Stimulated activated CD8-positive, alpha-beta memory T cell treated with anti-CD3 and anti-CD28 coated beads, Interleukin-15, amount 100 ng/mL, for 4 hours (primary cell): Measurements from ENCODE around the gene ZNF646.
A peak's percentile ranks its signal among the peaks of the same experiment; 100 is the strongest.

Source experiments
- DNase-seq, 2 donors: peaks; one replicate each; pipeline ENCODE4 v3.0.0-alpha.2; 2020; ENCODE audit warnings: low read depth in 2 of 2

Gene ZNF646, protein sequence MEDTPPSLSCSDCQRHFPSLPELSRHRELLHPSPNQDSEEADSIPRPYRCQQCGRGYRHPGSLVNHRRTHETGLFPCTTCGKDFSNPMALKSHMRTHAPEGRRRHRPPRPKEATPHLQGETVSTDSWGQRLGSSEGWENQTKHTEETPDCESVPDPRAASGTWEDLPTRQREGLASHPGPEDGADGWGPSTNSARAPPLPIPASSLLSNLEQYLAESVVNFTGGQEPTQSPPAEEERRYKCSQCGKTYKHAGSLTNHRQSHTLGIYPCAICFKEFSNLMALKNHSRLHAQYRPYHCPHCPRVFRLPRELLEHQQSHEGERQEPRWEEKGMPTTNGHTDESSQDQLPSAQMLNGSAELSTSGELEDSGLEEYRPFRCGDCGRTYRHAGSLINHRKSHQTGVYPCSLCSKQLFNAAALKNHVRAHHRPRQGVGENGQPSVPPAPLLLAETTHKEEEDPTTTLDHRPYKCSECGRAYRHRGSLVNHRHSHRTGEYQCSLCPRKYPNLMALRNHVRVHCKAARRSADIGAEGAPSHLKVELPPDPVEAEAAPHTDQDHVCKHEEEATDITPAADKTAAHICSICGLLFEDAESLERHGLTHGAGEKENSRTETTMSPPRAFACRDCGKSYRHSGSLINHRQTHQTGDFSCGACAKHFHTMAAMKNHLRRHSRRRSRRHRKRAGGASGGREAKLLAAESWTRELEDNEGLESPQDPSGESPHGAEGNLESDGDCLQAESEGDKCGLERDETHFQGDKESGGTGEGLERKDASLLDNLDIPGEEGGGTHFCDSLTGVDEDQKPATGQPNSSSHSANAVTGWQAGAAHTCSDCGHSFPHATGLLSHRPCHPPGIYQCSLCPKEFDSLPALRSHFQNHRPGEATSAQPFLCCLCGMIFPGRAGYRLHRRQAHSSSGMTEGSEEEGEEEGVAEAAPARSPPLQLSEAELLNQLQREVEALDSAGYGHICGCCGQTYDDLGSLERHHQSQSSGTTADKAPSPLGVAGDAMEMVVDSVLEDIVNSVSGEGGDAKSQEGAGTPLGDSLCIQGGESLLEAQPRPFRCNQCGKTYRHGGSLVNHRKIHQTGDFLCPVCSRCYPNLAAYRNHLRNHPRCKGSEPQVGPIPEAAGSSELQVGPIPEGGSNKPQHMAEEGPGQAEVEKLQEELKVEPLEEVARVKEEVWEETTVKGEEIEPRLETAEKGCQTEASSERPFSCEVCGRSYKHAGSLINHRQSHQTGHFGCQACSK (N-terminal part only)

GRCh38 chr16:31073970-31074813, at the start of gene ZNF646, which contains the start of gene ZNF668:
TSS of gene ZNF646 (plus strand) at chr16:31074422. CDS start at chr16:31076325, 1,903 bp downstream.
TSS of gene ZNF668 (minus strand) at chr16:31074240. CDS start at chr16:31064459, 9,781 bp downstream.
- DNase-seq, result peak; percentile 95 to 98

DNA sequence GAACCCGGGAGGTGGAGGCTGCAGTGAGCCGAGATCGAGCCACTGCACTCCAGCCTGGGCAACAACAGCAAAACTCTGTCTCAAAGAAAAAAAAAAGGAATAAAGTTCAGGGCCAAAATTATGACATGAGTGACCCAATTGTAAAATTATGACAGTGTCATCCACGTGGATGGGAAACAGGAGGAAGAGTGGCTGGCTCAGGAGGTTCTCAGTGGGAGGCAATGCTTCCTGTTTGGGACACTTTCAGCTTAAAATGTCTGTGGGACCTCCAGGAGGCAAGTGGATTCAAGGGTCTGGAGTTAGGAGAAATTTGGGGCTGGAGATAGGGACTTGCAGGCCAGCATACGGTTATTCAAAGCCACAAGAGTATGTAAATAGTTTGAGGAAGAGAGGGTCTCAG, 48.9 kb upstream of the ZNF646 start:
- no peak for DNase-seq

- DNase-seq, result no peak
Observed at GRCh38 chr16:31029272-31029671, 45.0 kb upstream of the ZNF646 start.

GRCh38 chr16:31031276-31031675, 42.9 kb upstream of the ZNF646 start:
- no peak for DNase-seq

- DNase-seq, result peak; percentile 94 to 95
Observed at GRCh38 chr16:31032736-31033708, 41.2 kb upstream of the ZNF646 start, which contains the start of gene STX4. TSS of gene STX4 (plus strand) at chr16:31033558. CDS start at chr16:31033806, 248 bp downstream.

DNA sequence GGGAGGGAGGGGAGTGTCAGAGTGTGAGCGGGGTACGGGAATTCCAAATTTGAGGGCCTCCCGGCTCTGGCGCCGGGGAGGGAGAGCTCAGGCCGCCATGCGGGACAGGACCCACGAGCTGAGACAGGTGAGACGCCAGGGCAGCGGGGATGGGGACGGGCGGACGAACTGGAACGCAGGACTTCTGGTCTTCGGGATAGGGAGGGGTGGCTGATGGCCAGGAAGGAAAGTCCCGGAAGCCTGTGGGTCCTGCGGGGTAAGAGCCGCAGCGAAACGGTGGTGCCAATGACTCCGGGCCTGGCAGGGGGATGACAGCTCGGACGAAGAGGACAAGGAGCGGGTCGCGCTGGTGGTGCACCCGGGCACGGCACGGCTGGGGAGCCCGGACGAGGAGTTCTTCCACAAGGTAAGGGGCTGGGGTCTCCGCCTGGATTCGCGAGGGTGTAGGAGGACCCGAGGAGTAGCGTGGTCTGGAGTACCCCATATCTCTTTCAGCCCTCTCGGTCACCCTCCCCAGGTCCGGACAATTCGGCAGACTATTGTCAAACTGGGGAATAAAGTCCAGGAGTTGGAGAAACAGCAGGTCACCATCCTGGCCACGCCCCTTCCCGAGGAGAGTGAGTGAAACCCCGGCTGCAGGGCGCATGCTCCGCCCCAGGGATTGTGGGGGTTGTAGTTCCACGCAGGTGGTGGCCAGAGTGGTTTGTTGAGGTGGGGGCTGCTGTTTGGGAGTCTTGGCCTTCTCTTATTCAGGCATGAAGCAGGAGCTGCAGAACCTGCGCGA, 40.3 kb upstream of the ZNF646 start:
- peak; percentile 69 to 83 for DNase-seq

DNA sequence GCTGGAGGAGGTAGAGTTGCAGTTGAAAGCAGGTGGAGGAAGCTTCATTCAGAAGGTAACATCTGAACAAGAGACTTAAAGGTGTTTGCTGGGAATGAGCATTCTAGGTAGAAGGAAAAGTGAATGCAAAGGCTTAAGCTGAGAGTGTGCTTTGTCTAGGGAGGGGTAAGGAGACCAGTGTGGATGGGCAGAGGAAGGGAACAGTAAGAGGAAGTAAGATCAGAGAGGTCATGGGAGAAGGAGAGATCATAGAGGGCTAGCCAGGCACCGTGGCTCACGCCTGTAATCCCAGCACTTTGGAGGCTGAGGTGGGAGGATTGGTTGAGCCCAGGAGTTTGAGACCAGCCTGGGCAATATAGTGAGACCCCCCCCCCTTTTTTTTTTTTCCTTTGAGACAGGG, 37.5 kb upstream of the ZNF646 start:
- no peak for DNase-seq

GRCh38 chr16:31038993-31039392, 35.2 kb upstream of the ZNF646 start:
- DNase-seq, result no peak

DNA sequence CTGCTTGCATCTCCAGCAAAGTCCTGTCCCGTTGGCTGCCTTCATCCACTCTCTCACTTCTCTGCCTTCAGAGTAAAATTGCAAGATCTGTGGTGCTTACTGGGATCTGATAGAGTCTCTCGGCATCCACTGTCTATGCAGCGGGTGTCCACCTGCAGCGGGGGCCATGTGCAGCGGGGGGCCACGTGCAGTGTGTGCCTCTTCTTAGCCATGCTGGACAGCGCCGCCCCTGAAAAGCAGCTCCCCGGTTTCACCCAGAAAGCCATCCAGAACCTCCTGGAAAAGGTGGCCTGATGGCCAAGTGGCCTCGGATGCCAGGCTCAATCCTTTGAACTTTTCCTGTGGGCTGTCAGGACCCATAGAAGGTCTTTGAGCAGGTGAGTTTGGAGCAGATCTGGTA, 31.4 kb upstream of the ZNF646 start:
- no peak for DNase-seq

- no peak for DNase-seq
Observed at GRCh38 chr16:31043352-31043751, 30.9 kb upstream of the ZNF646 start.

GRCh38 chr16:31043898-31044481, 30.2 kb upstream of the ZNF646 start:
- no peak for DNase-seq

DNA sequence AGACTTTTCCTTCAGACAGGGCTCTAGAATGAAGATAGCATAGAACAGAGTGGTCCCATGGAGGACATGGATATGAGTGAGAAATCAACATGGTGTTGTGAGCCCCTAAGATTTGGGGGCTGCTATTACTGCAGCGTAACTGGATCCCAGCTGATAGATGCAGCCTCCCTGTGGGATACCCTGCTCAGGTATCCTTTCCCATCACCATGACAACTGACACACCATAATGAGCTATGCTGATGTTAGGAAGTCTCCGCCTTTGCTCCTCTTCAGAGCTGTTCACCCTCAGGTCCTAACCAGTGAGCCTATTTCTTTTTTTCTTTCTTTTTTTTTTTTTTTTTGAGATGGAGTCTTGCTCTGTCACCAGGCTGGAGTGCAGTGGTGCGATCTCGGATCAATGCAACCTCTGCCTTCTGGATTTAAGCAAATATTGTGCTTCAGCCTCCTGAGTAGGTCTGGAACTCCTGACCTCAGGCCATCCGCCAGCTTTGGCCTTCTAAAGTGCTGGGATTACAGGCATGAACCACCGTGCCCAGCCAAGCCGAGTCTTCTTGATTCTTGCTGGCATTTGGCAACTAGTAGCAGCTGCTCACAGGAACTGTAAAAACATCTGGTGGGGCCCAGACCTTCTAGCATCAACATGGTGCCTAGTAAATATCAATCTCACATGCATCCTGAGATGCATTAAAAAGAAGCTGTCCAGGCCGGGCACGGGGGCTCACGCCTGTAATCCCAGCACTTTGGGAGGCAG, 23.8 kb upstream of the ZNF646 start:
- DNase-seq, result no peak

- no peak for DNase-seq
Observed at GRCh38 chr16:31052114-31052513, 22.1 kb upstream of the ZNF646 start.

- DNase-seq, result no peak
Observed at GRCh38 chr16:31055613-31056012, 18.6 kb upstream of the ZNF646 start.

DNA sequence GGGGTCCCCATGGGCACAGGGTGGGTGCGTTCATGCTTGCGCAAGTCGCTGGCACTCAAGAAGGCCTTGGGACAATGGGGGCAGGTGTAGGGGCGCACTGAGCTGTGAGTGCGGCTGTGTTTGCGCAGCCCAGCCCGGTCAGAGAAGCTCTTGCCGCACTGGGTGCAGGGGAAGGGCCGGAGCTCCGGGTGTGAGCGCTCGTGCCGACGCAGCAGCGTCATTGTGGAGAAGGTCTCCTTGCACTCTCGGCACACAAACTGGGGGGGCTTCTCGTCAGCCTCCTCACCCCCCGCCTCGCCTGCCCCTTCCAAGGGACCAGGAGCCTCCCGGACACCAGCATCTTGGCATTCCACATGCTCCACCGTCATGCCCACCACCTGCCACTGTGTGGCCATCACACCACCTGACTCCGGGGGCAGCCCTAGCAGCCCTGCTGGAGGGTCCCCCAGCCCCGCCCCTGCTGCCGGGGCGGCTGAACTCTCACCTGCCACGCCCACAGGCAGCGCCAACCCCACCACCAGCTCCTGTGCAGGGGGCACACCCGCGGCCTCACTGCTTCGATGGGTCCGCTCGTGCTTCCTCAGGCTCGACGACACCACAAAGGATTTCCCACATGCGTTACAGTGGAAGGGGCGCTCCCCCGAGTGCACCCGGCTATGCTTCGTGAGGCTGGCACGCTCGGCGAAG, 13.0 kb upstream of the ZNF646 start:
- DNase-seq, result no peak

- no peak for DNase-seq
Observed at GRCh38 chr16:31061813-31062440, 12.3 kb upstream of the ZNF646 start.

- no peak for DNase-seq
Observed at GRCh38 chr16:31063495-31063842, 10.8 kb upstream of the ZNF646 start.
